ENCODE results near the gene MSI1. TPM values are rescaled to one million over a fixed set of nuclear protein-coding genes. Genes with fewer than 3 reads are reported as not detected.
A peak's percentile ranks its signal among the peaks of the same experiment; 100 is the strongest.

The MSI1 gene
- total RNA-seq, 1 experiment from 2014 or later, result 26.0 TPM

DNA sequence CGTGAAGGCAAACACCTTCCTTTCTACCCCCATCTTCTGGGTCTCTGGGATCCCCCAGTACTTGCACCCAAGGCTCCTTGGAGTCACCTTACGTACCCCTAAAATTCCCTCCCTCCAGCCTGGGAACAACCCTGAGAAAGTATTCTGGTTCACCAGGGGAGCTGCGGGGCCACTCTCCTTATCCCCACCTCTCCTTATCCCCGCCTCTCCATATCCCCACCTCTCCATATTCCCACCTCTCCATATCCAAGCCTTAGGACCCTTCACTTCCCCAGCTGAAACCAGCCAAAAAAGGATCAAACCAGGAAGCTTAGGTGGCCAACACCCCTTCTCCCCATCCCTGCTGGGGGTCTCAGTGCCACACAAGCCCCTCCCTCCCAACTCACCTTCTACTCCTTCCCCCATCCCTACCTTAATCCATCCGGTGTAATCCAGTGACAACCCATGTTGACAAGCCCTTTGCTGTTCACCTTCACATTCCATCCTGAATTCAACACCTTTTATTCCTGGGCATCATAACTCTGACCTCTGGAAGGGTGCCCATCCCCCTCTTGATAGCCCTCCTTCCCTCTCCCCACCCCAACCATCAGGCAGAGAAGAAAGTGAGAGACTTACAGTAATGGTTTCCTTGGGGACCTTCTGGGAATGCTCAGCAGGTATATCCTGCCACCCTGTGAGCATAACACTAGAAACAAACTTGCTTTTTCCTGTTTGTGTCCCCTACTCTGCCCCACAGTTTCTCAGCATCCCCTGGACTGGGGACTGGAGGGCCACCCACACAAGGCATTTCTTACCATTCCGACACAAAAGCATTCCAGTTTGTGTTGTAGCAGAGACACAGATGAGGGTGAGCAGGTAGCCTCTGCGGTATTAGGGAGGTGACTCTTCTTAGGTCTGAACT lies 1.6 kb upstream of the MSI1 start:
- Histone ChIP-seq H3K36me3 (ENCODE audit: control insufficient read depth in 1 of 2, insufficient read depth in 2 of 2, low read length in 2 of 2) (no peaks in the 10 kb centered on the region), H3K9me2 (ENCODE audit: insufficient read depth) (no peaks in the 10 kb centered on the region), H3K9me3 (ENCODE audit: control insufficient read depth in 1 of 2, insufficient read depth in 1 of 2, low read depth in 1 of 2, low read length in 2 of 2) (no peaks in the 10 kb centered on the region), H2AFZ (ENCODE audit: low read depth, low read length, poor library complexity, severe bottlenecking) (no peak overlapping the region), H3K4me1 (ENCODE audit: control insufficient read depth in 1 of 2, insufficient read depth in 2 of 2, low read length in 2 of 2) (peaks cover 9 to 24% of the 10 kb centered on the region in 2 experiments; a peak in 3 of 4 replicates), H3K4me2 (ENCODE audit: low read length) (peak overlapping the region; percentile 85; the same call in 1 of the 2 replicates), H3K79me2 (ENCODE audit: insufficient read depth, low read length) (no peaks in the 10 kb centered on the region; the same call in 1 of the 2 replicates), H3K4me3 (replicated peaks in 1 of 2; ENCODE audit: low read depth in 1 of 2, low read length in 2 of 2) (no peak overlapping the region), H4K20me1 (ENCODE audit: insufficient read depth) (no peaks in the 10 kb centered on the region), H3K9ac (ENCODE audit: low read length) (no peak overlapping the region), H3K27me3 (ENCODE audit: insufficient read depth, low read length) (peaks cover 18% of the 10 kb centered on the region; the same call in 1 of the 2 replicates), H3K27ac (ENCODE audit: low read depth, low read length) (no peak overlapping the region)
- ATAC-seq (no peak), DNase-seq (ENCODE audit: low read depth, low spot score) (no peak)
- TF ChIP-seq POLR2A (IDR thresholded peaks at IDR 0.05; ENCODE audit: borderline replicate concordance, extremely low read depth, insufficient read depth, insufficient read length), result no peak
- TF ChIP-seq TCF7L2 (IDR thresholded peaks at IDR 0.05; ENCODE audit: borderline replicate concordance, extremely low read depth, insufficient read depth, insufficient read length), result no peak
- RAD21 ChIA-PET (ENCODE audit: low non-redundant PET in 1 of 2, low total read pairs in 2 of 2, uncharacterized antibody in 2 of 2, unreplicated experiment in 2 of 2), result no interaction called here
- intact Hi-C loops (cut with micrococcal nuclease), result no loop called here
- POLR2A ChIA-PET, result no interaction called here
- CTCF ChIA-PET, result no interaction called here
- no TSS peak for BruUV-seq (replicated peaks)

DNA sequence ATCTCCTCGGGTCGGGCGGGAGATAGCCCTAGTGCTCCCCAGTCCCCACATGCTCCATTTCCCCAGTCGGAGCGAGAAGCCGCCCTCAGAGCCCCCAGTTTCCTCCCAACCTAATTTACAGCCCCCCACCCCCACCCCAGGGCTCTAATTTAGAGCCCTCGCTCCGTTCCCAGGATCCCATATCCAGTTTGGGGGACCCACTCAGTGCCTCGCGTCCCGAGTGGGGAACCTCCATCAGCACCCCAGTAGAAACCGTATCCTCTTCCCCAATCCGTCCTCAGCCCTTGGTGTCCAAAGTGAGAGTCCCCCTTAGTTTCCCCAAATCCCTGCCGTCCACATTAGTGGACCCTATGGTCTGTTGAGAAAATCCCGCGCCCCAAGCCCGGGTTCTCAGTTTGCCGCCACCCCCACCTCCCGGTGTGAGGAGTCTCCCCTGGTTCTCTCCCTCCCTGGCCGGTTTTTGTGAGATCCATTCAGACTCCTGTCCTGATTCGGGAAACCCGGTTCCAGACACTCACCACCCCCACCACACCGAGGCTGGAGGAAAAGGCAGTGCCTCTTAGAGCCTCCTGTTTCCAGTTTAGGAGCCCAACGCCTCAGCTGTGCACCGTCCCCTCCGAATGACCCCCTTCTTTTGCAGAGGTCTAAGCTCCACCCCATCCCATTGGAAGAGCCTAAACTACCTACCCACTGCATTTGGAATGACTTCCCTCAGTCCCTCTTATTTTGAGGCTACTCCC lies 809 bp upstream of the MSI1 start:
- TF ChIP-seq CEBPB (IDR thresholded peaks at IDR 0.05; ENCODE audit: low read depth) (no peak), EZH2 (IDR thresholded peaks at IDR 0.05) (no peak), POLR2A (IDR thresholded peaks at IDR 0.05; ENCODE audit: borderline replicate concordance, extremely low read depth, insufficient read depth, insufficient read length) (no peak), SP1 (IDR thresholded peaks at IDR 0.05; ENCODE audit: low read depth) (no peak), FOSL1 (IDR thresholded peaks at IDR 0.05; ENCODE audit: low read depth) (no peak)
- peak overlapping the region; percentile 58 to 65 for H3K4me3 ChIP-seq (replicated peaks in 1 of 2; ENCODE audit: low read depth in 1 of 2, low read length in 2 of 2)
- H2AFZ ChIP-seq (ENCODE audit: low read depth, low read length, poor library complexity, severe bottlenecking), result no peak overlapping the region
- peak overlapping the region; percentile 74; the same call in 1 of the 2 replicates for H3K27ac ChIP-seq (ENCODE audit: low read depth, low read length)
- ChIA-PET POLR2A (no interaction called here), RAD21 (ENCODE audit: low non-redundant PET in 1 of 2, low total read pairs in 2 of 2, uncharacterized antibody in 2 of 2, unreplicated experiment in 2 of 2) (no interaction called here), CTCF (no interaction called here)
- BruUV-seq (replicated peaks), result TSS peak; percentile 46
- intact Hi-C loops (cut with micrococcal nuclease), result no loop called here
- peak overlapping the region; percentile 85 for H3K4me2 ChIP-seq (ENCODE audit: low read length)
- peaks cover 9 to 24% of the 10 kb centered on the region in 2 experiments; a peak in 3 of 4 replicates for H3K4me1 ChIP-seq (ENCODE audit: control insufficient read depth in 1 of 2, insufficient read depth in 2 of 2, low read length in 2 of 2)
- no peaks in the 10 kb centered on the region for H3K9me2 ChIP-seq (ENCODE audit: insufficient read depth)
- H3K79me2 ChIP-seq (ENCODE audit: insufficient read depth, low read length), result no peaks in the 10 kb centered on the region; the same call in 1 of the 2 replicates
- no peaks in the 10 kb centered on the region for H3K9me3 ChIP-seq (ENCODE audit: control insufficient read depth in 1 of 2, insufficient read depth in 1 of 2, low read depth in 1 of 2, low read length in 2 of 2)
- H3K9ac ChIP-seq (ENCODE audit: low read length), result peak overlapping the region; percentile 58
- no peak for ATAC-seq
- no peak for DNase-seq (ENCODE audit: low read depth, low spot score)
- peaks cover 18% of the 10 kb centered on the region; the same call in 1 of the 2 replicates for H3K27me3 ChIP-seq (ENCODE audit: insufficient read depth, low read length)
- no peaks in the 10 kb centered on the region for H3K36me3 ChIP-seq (ENCODE audit: control insufficient read depth in 1 of 2, insufficient read depth in 2 of 2, low read length in 2 of 2)
- H4K20me1 ChIP-seq (ENCODE audit: insufficient read depth), result no peaks in the 10 kb centered on the region
